Measurements from ENCODE around the gene STXBP5.

Gene STXBP5

GRCh38 chr6:147204060-147204785 lies at the start of gene STXBP5:
Gene STXBP5 (plus strand): TSS chr6:147204417. CDS start chr6:147204533, 116 bp downstream.
- DNase-seq (ENCODE audit: low spot score): peak; percentile 24

- no peak for DNase-seq (ENCODE audit: low spot score)
Observed at GRCh38 chr6:147154454-147154853, 49.8 kb upstream of the STXBP5 start.

GRCh38 chr6:147156218-147156617 lies 48.0 kb upstream of the STXBP5 start:
- no peak for DNase-seq (ENCODE audit: low spot score)

GRCh38 chr6:147156799-147157382 lies 47.3 kb upstream of the STXBP5 start:
- DNase-seq (ENCODE audit: low spot score): no peak

GRCh38 chr6:147157930-147158329 lies 46.3 kb upstream of the STXBP5 start:
- no peak for DNase-seq (ENCODE audit: low spot score)

DNA sequence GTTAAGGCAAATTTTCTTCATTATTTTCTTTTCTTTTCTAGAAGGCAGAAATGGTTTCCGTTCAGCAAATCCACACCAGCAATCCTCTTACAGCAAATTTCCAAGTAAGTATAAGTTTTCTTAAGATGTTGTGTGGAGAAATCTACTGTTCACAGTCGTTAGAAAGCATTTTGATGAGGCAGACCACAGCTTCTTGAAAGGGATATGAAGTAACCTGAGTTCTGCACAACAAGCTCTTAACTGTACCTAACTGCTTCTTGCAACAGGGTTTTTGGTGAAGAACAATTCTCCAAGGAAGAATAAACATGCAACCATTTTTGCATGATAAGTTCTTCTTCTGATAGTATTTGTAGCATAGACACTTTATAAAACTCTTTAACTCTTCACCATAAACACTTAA lies 45.3 kb upstream of the STXBP5 start:
- no peak for DNase-seq (ENCODE audit: low spot score)

DNA sequence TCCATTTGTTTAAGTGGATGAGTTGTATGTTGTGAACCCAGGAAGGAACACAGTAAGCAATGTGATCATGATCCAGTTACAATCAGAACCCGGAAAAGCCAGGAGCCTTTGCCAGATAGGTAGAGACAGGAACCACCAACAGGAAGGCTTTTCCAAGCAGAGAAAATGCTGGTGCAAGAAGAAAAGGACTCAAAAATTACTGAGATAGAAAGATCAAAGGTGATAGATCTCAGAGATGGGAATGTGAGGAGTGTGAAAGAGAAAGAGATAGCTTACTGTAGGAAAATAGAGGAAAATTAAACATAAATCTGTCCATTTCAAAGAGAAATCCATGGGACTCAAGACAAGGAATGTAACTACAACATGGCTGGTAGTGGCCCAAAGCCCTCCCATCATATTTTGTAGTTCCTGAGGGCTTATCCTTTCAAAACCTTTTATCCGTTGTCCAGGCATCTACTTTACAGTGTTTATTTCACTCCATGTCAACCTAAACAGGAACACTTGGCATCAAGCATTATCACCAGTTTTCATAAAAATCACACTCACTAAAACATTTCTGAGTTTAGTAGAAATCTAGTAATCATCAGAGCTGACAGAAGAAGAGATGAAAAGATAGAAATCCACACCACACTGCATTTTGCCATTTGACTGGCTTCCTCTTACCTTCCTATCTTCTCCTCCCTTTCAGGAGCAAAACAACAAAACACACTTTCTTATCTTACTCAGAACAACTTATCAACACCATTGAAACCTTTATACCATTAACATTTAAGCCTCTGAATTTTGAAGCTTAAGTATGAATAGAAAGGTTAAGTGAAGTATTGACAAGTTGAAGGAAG lies 44.5 kb upstream of the STXBP5 start:
- DNase-seq (ENCODE audit: low spot score): no peak

GRCh38 chr6:147160593-147160992 lies 43.6 kb upstream of the STXBP5 start:
- DNase-seq (ENCODE audit: low spot score): no peak

DNA sequence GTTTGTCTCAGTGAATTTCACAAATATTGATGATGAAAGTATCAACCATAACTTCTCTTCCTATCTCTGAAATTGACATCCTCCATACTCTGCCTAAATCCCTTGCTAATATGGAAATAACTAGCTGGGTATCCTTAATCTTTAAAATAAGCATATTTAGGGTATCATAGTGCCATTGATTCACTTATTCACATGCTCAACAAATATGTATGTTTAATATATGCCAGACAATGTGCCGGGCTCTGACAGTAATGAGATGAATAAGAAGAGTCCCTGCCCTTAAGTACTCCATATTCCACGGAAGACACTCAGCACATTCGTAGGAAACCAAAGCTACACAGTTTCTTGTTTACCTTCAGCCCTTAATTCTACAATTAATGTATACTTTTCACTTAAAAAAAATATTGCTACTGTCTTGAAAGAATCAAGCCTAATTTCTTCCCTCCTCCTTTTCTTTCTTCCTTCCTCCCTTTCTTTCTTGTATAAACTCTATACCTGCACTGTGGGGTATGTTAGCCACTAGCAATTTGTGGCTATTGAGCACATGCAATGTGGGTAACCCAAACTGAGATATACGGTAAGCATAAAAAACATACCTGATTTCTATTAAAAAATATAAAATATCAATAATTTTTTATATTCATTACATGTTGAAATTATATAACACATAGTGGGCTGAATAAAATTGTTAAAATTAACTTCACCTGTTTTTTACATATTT lies 42.8 kb upstream of the STXBP5 start:
- DNase-seq (ENCODE audit: low spot score): no peak

DNA sequence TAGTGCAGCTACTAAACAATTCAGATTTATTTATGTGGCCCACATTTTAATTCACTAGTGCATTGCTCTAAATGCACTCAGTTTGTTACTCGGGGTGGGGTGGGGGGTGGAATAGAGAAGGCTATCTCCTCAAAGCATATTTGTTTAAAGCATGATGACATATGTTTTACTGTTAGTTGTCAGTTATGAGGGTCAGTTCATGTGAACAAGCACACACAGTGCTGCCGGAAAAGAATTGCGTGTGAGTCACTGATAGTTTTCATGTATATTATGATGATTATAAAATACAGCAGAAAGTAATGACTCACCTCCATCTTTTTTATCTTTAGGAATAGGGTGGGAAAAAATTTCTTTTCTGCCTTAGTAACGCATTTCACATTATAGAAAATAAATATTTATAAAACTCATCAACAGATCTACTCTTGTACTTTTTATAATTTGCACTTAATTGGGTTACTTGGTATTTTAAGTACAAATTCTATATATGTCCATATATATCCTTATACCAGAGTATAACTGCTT lies 42.2 kb upstream of the STXBP5 start:
- no peak for DNase-seq (ENCODE audit: low spot score)

DNA sequence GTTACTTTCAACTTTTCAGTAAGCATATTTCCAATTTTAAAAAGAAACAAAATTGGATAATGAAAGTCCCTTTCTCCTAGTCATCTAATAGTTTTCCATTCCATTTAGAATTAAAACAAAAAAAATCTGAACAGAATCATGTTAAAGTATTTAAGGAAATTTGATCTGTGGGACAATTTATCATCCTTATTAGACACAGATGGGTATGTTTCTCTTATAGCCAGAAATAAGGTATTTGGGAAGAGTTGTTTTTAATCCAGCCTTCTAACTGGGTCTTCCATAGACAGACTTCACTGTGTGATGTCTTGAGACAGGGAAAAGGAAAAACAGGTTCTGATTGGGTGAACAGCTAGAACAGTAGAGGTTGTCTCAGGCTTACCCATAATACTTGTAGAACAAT lies 39.5 kb upstream of the STXBP5 start:
- no peak for DNase-seq (ENCODE audit: low spot score)

DNA sequence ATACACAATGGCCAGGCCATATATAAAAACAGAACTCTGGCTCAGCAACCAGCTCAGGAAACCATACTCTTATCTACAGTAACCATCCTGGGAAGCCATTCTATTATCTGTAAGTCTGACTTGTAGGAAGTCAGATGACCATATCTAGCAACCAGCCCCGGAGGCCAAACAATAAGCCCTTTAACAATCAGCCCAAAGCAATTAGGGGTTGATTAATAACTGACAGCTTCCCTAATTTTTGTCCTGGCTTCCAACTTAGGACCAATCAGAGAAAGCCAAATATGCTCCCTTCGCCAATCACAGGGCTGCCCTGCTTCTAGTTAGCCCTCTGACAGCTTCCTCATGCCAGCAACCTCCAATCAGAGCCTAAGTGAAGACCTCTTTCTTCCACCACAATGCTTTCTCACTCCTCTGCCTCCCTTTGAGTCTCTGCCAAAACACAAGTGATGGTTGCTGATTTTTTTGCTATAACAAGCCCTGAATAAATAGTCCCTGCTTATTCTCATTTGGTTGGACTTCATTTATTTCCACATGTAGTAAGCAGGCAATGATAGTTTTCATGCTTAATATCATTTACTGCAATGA lies 37.8 kb upstream of the STXBP5 start:
- DNase-seq (ENCODE audit: low spot score): no peak

GRCh38 chr6:147166992-147167391 lies 37.2 kb upstream of the STXBP5 start:
- no peak for DNase-seq (ENCODE audit: low spot score)

GRCh38 chr6:147167576-147168461 lies 36.4 kb upstream of the STXBP5 start:
- no peak for DNase-seq (ENCODE audit: low spot score)

DNA sequence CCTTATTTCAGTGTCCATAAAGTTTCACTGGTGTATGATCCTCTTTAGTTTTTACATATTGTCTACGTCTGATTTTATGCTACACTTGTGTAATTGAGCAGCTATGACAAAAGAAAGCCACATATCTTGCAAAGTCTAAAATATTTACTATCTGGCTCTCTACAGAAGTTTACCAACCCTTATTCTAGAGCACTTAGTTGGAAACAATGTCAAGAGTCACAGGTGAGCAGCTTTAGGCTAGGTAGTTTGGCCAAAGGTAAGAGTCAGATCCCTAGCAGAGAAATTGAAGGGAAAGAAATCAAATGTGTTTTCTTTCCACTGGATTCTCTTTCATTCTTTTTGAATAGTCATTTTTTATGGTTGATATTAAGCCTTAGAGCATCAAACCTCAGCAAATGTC lies 34.7 kb upstream of the STXBP5 start:
- no peak for DNase-seq (ENCODE audit: low spot score)

DNA sequence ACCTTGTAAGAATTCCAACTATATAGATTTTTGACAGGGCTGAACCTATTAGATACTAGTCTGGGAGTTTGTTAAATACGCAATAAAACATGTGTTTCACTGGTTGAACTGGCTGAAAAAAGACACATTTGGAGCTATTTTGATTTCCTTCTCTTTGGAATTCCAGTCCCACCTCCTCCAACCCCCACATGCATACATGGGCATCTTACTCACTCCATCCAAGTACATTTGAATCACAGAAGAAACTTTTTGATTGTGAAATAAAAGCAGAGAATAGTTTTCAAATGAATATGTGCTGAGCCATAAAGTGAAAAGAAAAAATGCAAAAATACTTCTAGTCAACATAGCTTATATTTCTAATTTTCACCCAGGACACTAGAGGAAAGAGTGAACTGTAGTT lies 33.9 kb upstream of the STXBP5 start:
- DNase-seq (ENCODE audit: low spot score): no peak

GRCh38 chr6:147173140-147173539 lies 31.1 kb upstream of the STXBP5 start:
- DNase-seq (ENCODE audit: low spot score): no peak

DNA sequence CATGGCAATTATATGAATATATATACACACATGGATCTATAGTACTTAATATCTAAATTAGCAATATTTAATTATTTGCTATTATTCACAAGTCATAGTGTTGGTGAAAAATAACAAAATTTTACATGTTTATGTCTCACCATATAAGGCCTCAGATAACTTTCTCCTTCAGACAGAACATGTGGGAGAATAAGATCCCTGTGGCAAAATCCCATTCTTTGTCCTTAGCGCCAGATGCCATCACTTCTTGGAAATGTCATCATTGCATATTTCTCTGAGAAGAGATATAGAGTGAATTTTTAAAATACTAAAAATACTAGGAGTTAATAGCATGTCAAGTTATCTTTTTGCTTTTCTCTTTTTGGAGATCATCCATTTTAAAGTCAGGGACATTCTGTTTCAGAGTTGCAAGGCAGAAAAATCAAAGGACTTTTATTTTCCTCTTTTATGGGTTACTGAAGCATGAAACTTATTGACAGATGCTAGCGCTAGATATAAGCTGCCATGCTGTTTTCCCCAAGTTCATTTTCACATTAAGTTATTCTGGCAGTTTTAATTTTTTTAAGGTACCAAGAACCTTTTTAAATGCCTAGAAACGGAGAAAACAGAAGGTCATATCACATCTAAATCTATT lies 30.4 kb upstream of the STXBP5 start:
- DNase-seq (ENCODE audit: low spot score): no peak

- no peak for DNase-seq (ENCODE audit: low spot score)
Observed at GRCh38 chr6:147176795-147177194, 27.4 kb upstream of the STXBP5 start.

DNA sequence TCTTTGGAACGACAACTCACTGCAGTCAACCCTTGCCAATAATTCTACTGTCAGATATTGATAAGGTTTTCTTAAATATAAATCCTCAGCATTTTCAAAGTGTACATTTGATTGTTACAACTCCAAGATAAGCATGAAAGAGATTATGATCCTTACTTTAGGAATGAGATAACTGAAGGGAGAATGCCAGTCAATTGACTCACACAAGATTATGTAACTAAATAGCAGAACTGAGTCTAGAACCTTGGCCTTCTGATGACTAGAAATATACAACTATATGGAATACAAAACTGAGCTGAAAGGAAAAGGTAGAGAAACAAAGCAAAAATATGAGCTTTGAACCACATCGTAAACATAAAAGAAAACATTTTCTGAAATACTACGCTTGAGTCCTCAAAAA lies 26.9 kb upstream of the STXBP5 start:
- DNase-seq (ENCODE audit: low spot score): no peak

Data from CD4-positive, alpha-beta T cell treated with Interleukin-6 at 100 ng/mL for 8 hours (primary cell).